AG09319 (cell line): ENCODE data around the gene SDC1.
"Not testable (repeated sequence)": the region's sequence is repeated elsewhere in the genome, so short reads cannot be mapped to it uniquely, and the experiment has no call there.

Source experiments
- DNase-seq: peaks from one replicate; pipeline ENCODE4 v3.0.0-alpha.2; 2010; ENCODE audit warnings: low read depth; ENCODE audit errors: extremely low read depth
- TF ChIP-seq, protein P1 (sequence below): IDR thresholded peaks from 2 replicates; pipeline ENCODE4 v1.5.1; 2011; ENCODE audit warnings: low read depth, mild to moderate bottlenecking, inconsistent platforms, low read length, moderate library complexity

The SDC1 gene, protein sequence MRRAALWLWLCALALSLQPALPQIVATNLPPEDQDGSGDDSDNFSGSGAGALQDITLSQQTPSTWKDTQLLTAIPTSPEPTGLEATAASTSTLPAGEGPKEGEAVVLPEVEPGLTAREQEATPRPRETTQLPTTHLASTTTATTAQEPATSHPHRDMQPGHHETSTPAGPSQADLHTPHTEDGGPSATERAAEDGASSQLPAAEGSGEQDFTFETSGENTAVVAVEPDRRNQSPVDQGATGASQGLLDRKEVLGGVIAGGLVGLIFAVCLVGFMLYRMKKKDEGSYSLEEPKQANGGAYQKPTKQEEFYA

DNA sequence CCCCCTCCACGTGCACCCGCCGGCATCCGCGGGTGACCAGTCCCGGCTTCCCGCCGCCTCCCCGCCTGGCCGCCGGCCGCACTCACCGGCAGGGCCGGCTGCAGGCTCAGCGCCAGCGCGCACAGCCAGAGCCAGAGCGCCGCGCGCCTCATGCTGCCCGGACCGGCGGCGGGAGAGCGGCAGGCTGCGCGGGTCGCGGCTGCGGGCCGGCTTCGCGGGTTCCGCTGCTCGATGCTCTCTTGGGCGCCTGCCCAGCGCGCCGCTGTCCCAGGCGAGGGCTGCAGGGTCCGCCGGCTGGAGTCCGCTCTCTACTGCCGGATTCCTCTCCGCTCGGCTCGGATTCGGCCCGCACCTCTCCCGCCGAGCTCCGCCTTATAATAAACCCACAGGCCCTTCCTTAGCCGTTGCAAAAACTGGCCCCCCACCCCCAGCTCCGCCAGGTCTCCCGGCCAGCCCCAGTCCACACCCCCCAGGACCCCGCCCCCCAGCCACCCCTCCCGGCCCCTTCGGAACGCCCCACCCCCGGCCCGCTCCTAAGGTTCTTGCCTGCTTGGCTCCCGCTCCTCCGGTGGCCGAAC lies at the start of gene SDC1:
Gene SDC1 (minus strand): TSS at position 415 of the 578 bp plus-strand sequence. CDS start 263 bp downstream, at position 152.
- DNase-seq, result no peak
- TF ChIP-seq, protein P1, sequence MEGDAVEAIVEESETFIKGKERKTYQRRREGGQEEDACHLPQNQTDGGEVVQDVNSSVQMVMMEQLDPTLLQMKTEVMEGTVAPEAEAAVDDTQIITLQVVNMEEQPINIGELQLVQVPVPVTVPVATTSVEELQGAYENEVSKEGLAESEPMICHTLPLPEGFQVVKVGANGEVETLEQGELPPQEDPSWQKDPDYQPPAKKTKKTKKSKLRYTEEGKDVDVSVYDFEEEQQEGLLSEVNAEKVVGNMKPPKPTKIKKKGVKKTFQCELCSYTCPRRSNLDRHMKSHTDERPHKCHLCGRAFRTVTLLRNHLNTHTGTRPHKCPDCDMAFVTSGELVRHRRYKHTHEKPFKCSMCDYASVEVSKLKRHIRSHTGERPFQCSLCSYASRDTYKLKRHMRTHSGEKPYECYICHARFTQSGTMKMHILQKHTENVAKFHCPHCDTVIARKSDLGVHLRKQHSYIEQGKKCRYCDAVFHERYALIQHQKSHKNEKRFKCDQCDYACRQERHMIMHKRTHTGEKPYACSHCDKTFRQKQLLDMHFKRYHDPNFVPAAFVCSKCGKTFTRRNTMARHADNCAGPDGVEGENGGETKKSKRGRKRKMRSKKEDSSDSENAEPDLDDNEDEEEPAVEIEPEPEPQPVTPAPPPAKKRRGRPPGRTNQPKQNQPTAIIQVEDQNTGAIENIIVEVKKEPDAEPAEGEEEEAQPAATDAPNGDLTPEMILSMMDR, result no peak

DNA sequence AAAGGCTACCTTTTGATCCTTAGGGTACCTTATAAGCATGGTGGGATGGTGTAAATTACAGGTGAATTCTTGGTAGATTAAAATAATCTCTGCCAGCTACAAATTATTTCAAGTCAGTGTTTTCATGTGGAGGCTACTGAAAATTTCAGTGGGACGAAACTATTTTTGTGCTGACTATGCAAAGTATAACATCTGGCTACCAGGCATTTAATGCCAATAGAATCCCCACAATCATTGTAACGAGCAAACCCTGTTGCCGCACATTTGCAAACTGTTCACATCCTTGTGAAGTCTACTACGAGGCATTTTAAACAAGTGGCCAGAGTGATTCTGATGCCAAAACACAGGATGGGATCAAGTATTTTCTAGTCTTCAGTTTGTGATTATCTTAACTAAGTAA lies 48.1 kb upstream of the SDC1 start:
- TF ChIP-seq, protein P1, result no peak
- DNase-seq, result no peak

GRCh38 chr2:20268317-20268716 lies 43.4 kb upstream of the SDC1 start:
- DNase-seq, result not testable (repeated sequence)

DNA sequence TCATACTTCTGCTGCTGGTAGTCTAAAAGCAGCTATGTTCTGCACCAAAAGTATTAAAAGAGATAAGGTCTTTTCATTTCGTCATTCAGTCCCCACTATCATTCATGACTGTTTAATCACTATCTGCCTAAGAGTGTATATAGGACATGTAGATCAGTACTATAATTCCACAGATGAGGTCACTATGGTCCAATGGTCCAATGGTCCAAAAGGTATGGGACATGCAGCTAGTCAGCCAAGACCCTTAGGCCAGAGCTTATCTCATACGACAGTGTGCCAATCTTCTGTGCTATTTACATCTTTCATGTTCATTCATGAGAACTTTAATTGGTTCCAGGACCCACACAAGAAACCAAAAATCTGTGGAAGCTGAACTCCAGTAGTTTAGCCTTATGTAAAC lies 42.6 kb upstream of the SDC1 start:
- DNase-seq, result no peak
- TF ChIP-seq, protein P1, result no peak

- DNase-seq, result no peak
Observed at GRCh38 chr2:20264629-20265028, 39.7 kb upstream of the SDC1 start.

DNA sequence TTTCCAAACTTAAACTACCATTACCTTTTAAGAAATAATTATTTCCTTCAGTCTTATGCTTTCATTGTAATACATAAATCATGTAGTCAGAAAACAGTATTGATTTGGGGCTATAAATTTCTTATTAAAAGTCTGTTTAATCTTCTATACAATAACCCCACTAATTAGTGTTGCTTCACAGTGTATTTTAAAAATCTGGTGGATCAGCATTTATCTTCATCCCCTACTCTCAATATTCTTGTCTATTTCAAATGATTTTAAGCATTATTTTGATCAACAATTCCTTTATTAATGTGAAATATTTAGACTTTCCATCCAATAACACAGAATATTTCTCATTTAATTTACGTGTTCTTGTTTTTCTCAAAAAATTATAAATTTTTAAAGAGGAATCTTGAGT lies 32.5 kb upstream of the SDC1 start:
- TF ChIP-seq, protein P1, result no peak

More at GRCh38 chr2:20264629-20265028, 39.7 kb upstream of the SDC1 start:
- TF ChIP-seq, protein P1, result no peak

DNA sequence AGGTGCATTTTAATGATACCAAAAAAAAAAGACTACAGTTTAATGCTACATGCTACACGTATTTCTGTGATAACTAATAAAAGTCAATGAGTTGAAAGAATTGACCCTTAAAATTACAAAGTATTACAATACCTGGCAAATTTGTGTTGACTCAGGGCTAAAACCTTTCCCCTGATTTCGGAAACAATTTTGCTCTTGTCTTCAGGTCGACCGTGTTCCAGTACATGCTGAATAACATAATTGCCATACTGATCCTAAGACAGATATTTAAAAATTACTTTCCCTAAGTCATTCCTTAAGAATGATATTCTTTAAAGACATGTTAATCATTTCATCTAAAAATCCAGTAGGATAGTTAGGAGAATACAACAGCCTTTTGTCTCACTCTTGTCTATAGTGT lies 29.8 kb upstream of the SDC1 start:
- TF ChIP-seq, protein P1, result no peak
- DNase-seq, result no peak

More for the DNA sequence above, 32.5 kb upstream of the SDC1 start:
- no peak for DNase-seq

DNA sequence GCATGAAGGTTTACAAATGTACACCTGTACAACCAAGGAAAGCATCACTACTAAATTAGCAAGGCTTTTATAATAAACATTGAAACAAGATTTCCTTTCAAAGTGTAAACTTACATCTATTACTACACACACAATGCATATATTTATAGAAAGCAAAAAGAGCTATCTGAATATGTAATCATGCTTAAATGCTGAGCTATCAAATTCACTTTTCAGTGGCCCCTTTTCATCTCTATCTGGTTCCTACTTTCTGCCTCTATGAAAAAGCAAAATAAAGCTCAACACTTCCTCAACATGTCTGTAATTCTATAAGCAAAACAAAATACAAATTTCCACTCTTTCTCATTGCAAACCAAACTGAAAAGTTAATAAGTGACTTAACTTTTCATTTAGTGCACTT lies 25.5 kb upstream of the SDC1 start:
- no peak for DNase-seq
- TF ChIP-seq, protein P1, result no peak
